Measurements from ENCODE around the gene GPHB5. TPM values are rescaled to one million over a fixed set of nuclear protein-coding genes. Genes with fewer than 3 reads are reported as not detected.

GPHB5 gene
- polyA plus RNA-seq, 3 donors, result not detected

GRCh38 chr14:63342371-63342770, 23.6 kb upstream of the GPHB5 start:
- no peak overlapping the region for H3K27ac Mint-ChIP-seq
- H3K79me2 ChIP-seq (ENCODE audit: insufficient read depth, low read length), result no peaks in the 10 kb centered on the region
- peaks cover 2 to 4% (median 3%) of the 10 kb centered on the region in 3 donors for H3K27me3 Mint-ChIP-seq (ENCODE audit: low read depth in 3 of 3)

DNA sequence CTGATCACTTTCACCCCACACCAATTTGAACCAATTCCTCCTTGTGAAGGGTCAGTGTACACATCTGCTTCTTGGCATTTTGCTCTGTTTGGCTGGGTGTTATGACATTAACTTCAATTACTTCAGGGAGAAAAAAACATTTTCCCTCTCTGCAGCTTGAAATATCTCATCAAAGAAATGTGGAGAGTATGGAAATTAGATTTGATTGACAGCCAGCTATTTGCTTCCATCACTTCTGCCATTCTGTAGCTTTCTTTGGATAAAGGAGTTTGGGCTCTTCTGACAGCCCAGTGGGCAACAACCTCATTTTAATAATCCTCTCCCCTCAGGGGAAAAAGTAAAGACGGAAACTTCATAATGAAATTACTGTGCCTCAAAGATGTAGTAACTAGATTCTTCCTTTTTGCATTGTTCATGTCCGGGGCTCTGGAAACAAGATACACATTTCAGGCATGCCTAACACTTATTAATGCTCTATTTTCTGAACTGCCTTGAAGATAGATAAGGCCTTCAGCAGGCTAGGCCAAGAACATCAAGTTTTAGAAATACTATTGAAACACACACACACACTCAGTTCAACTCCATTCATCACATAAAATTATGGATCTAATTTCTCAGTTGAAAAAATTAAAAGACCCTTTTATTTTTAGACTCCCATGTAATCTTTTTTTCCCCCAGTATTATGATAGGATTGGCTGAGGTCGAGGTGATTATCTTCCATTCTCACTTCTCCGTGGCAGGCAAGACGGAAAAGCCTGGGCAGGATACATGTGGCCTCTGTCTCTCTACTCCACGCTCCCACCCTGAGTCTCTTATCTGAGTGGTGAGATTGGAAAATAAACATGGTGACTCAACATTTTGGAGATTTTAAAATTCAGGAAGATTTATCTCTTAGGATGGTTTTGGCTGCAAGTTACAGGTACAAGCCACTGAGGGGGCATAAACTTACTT, 10.3 kb upstream of the GPHB5 start:
- 83% methylated on average over 2 of the region's 6 CpGs for WGBS (ENCODE audit: insufficient coverage)
- Histone ChIP-seq H3K79me2 (ENCODE audit: insufficient read depth, low read length) (no peaks in the 10 kb centered on the region), H3K4me2 (replicated peaks; ENCODE audit: extremely low read depth, low read length, poor library complexity, severe bottlenecking) (no peak overlapping the region), H3K36me3 (replicated peaks in 1 of 2; ENCODE audit: control insufficient read depth in 1 of 2, insufficient read depth in 2 of 2, low read length in 2 of 2) (no peaks in the 10 kb centered on the region), H4K20me1 (ENCODE audit: insufficient read depth, low read length) (no peaks in the 10 kb centered on the region), H3K9ac (ENCODE audit: insufficient read depth, low read length, poor library complexity, severe bottlenecking) (no peak overlapping the region), H3K4me3 (replicated peaks in 1 of 3; ENCODE audit: low read depth in 2 of 3, low read length in 3 of 3) (no peak overlapping the region), H3K27me3 (ENCODE audit: control insufficient read depth in 2 of 2, insufficient read depth in 2 of 2, low read length in 2 of 2) (no peaks in the 10 kb centered on the region), H3K4me1 (ENCODE audit: control insufficient read depth in 1 of 2, insufficient read depth in 2 of 2, low read length in 2 of 2) (no peaks in the 10 kb centered on the region), H3K9me3 (replicated peaks in 1 of 2; ENCODE audit: control insufficient read depth in 1 of 2, insufficient read depth in 1 of 2, low read length in 2 of 2) (peaks cover 0 to 13% of the 10 kb centered on the region in 2 donors), H2AFZ (ENCODE audit: insufficient read depth, low read depth, low read length, poor library complexity, severe bottlenecking) (no peak overlapping the region), H3K27ac (ENCODE audit: low read depth in 1 of 2, low read length in 2 of 2) (no peak overlapping the region)
- no peak for DNase-seq
- TF ChIP-seq, protein P1, sequence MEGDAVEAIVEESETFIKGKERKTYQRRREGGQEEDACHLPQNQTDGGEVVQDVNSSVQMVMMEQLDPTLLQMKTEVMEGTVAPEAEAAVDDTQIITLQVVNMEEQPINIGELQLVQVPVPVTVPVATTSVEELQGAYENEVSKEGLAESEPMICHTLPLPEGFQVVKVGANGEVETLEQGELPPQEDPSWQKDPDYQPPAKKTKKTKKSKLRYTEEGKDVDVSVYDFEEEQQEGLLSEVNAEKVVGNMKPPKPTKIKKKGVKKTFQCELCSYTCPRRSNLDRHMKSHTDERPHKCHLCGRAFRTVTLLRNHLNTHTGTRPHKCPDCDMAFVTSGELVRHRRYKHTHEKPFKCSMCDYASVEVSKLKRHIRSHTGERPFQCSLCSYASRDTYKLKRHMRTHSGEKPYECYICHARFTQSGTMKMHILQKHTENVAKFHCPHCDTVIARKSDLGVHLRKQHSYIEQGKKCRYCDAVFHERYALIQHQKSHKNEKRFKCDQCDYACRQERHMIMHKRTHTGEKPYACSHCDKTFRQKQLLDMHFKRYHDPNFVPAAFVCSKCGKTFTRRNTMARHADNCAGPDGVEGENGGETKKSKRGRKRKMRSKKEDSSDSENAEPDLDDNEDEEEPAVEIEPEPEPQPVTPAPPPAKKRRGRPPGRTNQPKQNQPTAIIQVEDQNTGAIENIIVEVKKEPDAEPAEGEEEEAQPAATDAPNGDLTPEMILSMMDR (IDR thresholded peaks at IDR 0.05), result no peak
- H3K4me1 Mint-ChIP-seq, result no peaks in the 10 kb centered on the region
- no peaks in the 10 kb centered on the region for H3K36me3 Mint-ChIP-seq
- intact Hi-C loops (cut with micrococcal nuclease), result no loop called here
- no peak overlapping the region for H3K27ac Mint-ChIP-seq
- H3K27me3 Mint-ChIP-seq (ENCODE audit: low read depth in 3 of 3), result no peaks in the 10 kb centered on the region
- no peak overlapping the region for H3K4me3 Mint-ChIP-seq
- H3K9me3 Mint-ChIP-seq, result peaks cover 0 to 20% (median 12%) of the 10 kb centered on the region in 7 donors

More at GRCh38 chr14:63342371-63342770, 23.6 kb upstream of the GPHB5 start:
- Mint-ChIP-seq H3K36me3 (no peaks in the 10 kb centered on the region), H3K4me1 (no peaks in the 10 kb centered on the region), H3K4me3 (no peak overlapping the region), H3K9me3 (peaks cover 2 to 20% (median 4%) of the 10 kb centered on the region in 7 donors)
- no peaks in the 10 kb centered on the region for H3K9me3 ChIP-seq (replicated peaks in 1 of 2; ENCODE audit: control insufficient read depth in 1 of 2, insufficient read depth in 1 of 2, low read length in 2 of 2)
- TF ChIP-seq, protein P1 (IDR thresholded peaks at IDR 0.05), result no peak
- H3K4me2 ChIP-seq (replicated peaks; ENCODE audit: extremely low read depth, low read length, poor library complexity, severe bottlenecking), result no peak overlapping the region
- WGBS (ENCODE audit: insufficient coverage), result no CpG with 5 or more reads among the region's 7 CpGs
- H4K20me1 ChIP-seq (ENCODE audit: insufficient read depth, low read length), result no peaks in the 10 kb centered on the region
- H3K36me3 ChIP-seq (replicated peaks in 1 of 2; ENCODE audit: control insufficient read depth in 1 of 2, insufficient read depth in 2 of 2, low read length in 2 of 2), result no peaks in the 10 kb centered on the region
- H3K9ac ChIP-seq (ENCODE audit: insufficient read depth, low read length, poor library complexity, severe bottlenecking), result no peak overlapping the region
- no peak for DNase-seq
- H3K27me3 ChIP-seq (ENCODE audit: control insufficient read depth in 2 of 2, insufficient read depth in 2 of 2, low read length in 2 of 2), result no peaks in the 10 kb centered on the region
- H3K4me3 ChIP-seq (replicated peaks in 1 of 3; ENCODE audit: low read depth in 2 of 3, low read length in 3 of 3), result no peak overlapping the region
- no peaks in the 10 kb centered on the region for H3K4me1 ChIP-seq (ENCODE audit: control insufficient read depth in 1 of 2, insufficient read depth in 2 of 2, low read length in 2 of 2)
- intact Hi-C loops (cut with micrococcal nuclease), result no loop called here
- H2AFZ ChIP-seq (ENCODE audit: insufficient read depth, low read depth, low read length, poor library complexity, severe bottlenecking), result no peak overlapping the region
- no peak overlapping the region for H3K27ac ChIP-seq (ENCODE audit: low read depth in 1 of 2, low read length in 2 of 2)

All from CD14-positive monocyte (primary cell).